C1 segment of cervical spinal cord (tissue), 14 donors: Measurements from ENCODE around the gene SUFU.
"Not testable (repeated sequence)": the region's sequence is repeated elsewhere in the genome, so short reads cannot be mapped to it uniquely, and the experiment has no call there.

Source experiments
- DNase-seq, 14 donors: peaks; one replicate each; lab custom pipeline; 2025; lab: John Stamatoyannopoulos, UW

The SUFU gene

DNA sequence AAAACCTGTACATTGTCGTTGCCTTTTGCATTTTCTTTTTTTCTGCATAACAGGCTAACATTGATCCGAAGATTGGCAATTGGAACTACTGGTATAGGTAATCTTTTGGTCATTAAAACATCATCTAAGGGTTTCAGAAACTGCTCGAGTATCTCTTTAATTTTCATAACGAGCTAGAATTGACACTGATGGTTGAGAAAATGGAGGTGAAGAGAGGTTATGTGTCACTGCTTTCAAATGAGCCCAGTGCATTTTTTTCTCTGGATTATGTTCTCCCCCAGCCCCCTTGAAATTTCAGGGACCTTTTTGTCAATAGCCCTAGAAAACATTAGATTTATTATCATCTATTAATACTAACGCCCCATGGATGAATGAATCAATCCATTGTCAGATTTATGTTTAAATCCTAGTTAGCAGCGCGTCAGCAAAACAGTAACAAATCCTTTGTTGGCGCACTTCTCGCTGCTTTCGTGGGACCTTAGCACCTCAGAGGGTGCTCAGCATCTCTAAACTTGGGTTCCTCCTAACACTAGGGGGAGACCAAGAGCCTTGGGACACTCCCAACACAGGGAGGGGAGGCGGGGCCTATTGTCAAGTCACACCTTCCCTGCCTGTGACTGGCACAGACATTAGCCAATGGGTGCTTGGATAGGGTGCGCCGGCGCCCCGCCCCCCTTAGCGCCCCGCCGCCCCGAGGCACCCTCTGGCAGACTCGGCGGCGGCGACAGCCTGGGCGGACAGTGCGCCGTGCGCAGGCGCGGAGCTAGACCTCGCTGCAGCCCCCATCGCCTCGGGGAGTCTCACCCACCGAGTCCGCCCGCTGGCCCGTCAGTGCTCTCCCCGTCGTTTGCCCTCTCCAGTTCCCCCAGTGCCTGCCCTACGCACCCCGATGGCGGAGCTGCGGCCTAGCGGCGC, at the start of gene SUFU:
Gene SUFU (plus strand): TSS at position 709 of the 915 bp plus-strand sequence. CDS start 181 bp downstream, at position 890.
- DNase-seq: peak; percentile 36 to 98 (median 94)

DNA sequence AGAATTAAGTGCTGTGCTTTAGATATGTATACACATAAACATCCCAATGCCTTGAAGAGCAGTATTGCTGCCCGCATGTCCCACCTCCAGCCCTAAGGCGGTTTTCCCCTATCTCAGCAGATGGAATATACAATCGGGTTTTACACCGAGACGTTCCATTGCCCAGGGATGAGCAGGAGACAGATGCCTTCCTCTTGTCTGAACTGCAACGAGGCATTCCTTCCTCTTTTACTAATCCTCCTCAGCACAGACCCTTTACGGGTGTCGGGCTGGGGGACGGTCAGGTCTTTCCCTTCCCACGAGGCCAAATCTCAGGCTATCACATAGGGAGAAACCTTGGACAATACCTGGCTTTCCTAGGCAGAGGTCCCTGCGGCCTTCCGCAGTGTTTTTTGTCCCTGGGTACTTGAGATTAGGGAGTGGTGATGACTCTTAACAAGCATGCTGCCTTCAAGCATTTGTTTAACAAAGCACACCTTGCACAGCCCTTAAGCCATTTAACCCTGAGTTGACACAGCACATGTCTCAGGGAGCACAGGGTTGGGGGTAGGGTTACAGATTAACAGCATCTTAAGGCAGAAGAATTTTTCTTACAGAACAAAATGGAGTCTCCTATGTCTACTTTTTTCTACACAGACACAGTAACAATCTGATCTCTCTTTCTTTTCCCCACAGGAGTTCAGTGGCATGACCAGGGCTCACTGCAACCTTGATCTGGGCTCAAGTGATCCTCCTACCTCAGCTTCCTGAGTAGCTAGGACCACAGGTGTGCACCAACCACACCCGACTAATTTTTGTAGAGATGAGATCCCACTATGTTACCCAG, 48.9 kb upstream of the SUFU start:
- not testable (repeated sequence) for DNase-seq

DNA sequence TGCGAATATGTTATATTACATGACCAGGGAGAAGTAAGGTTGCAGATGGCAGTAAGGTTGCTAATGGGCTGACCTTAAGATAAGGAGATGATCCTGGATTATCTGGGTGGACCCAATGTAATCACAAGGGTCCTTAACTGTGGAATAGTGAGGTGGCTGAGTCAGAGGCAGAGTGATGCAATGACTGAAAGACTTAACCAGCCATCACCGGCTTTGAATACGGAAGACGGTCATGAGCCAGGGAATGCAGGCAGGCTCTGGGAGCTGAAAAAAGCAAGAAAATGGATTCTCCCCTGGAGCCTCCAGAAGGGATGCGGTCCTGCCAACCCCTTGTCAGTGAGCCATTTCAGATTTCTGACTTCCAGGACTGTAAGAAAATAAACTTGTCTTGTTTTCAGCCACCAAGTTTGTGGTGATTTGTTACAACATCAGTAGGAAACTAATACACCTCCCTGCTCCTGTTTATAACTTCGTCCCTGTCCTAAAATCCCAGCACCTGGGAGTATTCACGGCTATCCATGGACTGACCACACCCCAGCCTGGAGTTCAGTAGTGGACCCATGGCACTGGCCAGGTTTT, 47.8 kb upstream of the SUFU start:
- no peak for DNase-seq

DNA sequence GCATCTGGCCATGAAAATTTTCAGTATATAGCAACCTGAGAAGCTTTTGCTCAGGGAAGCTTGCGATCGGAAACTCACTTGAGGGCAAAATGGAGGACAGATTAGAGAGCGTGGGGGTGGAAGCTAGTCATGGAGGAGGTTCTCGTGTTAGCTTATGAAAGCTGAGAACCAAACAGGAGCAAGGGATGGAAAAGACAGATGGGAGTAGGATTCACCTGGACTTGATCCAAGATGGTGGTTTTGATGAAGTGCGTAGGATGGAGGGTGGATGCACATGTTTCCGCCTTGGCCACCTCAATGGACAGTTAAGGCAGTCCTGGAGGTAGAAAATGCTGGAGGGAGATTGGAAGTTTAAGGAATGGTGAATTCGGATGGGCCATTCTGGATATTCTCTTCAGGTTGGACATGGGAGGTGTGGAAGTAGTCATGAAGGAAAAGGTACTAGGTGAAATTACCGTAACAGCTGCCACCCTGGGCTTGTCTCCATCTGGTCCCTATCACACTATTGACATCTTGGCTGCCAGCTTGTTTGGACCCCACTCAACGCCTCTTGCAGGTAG, 46.1 kb upstream of the SUFU start:
- peak in 1 of 14 donors; percentile 22 for DNase-seq

DNA sequence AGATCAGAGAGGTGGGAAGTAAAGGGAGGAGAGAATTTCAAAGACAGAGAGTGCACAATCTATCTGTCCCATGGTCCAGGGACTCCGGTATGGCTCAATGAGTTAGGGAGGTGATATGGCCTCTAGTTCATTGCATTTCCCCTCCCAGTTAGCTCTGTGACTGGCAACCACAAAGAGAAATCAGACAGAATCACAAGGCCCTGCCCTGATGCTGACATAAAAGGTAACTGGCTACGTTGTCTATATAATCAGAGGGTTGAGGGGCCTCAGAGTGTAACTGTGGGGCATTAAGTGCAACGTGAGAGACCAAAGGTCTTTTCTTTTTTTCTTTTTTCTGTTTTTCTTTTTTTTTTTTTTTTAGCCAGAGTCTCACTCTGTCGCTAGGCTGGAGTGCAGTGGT, 45.1 kb upstream of the SUFU start:
- DNase-seq: no peak

DNA sequence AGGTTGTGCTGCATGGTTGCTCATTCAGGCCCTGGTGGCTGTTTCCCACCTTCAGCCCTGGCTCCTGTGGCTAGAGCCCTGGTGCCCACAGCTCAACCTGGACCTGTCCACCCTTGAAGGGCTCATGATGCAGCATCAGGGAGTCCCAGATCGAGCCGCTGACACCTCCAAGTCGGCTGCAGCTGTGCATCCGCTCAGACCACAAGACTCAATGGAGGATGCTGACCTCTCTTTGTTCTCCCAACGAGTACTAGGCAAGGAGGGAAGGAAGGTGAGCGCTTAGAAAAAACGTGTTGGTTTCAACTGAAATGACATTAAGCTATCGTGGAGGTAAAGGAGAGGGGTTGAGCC, 43.0 kb upstream of the SUFU start:
- DNase-seq: no peak

DNA sequence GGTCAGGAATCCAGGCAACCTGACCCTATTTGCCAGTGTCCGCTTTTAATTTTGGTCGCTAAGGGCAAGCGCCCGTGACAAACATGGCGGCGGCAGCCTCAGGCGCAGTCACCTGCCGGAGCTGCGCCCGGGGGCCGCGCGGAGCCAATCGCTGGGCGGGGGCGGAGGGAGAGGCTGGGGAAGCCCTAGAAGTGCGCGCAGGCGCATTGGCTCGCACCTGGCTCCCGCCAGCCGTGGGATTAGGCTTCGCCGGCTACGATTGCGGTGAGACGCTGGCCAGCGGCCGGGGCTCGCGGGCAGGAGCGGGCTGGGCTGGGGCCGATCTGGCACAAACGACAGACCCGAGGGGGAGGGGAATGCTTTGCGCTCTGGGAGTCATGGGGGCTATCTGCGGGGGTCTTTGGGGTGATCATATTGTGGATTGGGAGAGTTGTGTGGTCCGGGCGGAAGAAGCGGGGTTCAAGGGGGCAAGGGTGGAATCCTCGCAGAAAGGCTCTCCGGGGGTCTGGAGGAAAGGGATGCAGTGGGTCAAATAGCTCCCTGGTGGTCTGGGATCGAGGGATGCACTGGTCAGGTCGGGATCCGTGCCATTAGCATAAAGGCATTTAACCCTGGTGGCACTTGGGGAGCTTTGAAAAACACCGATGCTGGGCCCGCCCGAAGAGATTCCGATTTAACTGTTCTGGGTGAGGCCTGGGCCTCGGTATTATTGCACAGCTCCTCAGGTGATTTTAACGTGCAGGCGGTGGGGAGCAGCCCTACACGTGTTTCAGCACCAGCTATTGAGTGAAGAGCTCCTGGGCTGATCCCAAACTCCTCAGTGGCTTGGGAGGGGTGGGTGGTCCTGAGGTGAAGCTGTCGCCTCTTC, 42.4 kb upstream of the SUFU start:
- peak in 13 of 14 donors; percentile 43 to 91 (median 76) for DNase-seq

DNA sequence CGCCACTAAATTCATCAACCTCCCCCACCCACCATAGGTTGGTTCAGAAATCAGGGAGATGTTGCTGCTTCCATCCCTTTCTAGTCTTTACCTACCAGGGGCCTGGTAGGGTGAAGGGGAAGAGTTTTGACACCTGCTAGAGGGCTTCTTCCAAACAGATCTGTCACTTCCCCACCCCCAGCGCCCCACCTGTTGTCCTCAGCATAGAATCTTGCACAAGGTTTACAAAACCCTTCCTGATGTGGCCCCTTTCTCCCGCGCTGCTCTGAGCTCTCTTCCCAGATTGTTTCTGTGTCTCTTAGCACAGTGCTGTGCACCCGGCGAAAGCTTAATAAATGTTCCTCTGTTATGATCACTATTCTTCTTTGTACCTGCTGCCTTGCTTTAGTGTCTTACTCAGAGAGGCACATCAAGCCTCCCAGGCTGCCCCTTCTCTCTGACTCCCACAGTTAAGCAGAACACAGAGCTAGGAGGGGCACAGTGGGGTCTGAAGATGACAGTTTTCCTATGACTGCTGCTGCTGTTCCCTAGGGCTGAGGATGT, 41.2 kb upstream of the SUFU start:
- peak in 1 of 14 donors; percentile 23 for DNase-seq

DNA sequence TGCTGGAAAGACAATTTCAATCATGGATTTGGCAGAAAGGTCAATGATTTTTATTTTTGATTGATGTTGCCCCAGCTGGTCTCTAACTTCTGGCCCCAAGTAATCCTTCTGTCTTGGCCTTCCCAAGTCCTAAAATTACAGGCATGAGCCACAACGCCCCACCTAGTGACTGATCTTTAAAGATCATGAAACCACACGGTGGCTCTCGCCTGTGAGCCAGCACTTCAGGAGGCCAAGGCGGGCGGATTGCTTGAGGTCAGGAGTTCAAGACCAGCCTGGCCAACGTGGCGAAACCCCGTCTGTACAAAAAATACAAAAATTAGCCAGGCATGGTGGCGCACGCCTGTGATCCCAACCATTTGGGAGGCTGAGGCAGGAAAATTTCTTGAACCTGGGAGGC, 39.8 kb upstream of the SUFU start:
- no peak for DNase-seq

DNA sequence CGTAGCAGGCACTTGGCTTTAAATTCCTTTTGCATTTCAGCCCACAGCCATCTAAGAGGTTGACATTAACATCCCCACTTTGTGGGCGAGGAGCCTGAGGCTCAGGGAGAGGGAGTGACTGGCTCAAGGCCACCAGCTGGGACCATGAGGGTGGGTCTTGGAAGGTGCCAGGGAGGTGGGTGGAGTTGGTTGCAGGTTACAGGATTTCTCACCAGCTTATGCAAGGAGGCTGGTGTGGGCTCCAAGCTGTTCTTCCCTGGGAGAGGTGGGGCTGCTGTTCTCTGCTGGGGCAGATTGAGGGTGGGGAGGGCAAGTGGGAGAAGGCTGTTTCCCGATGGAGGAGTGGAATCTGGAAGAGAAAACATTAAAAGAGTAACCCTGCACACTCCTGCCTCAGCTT, 38.3 kb upstream of the SUFU start:
- DNase-seq: no peak

DNA sequence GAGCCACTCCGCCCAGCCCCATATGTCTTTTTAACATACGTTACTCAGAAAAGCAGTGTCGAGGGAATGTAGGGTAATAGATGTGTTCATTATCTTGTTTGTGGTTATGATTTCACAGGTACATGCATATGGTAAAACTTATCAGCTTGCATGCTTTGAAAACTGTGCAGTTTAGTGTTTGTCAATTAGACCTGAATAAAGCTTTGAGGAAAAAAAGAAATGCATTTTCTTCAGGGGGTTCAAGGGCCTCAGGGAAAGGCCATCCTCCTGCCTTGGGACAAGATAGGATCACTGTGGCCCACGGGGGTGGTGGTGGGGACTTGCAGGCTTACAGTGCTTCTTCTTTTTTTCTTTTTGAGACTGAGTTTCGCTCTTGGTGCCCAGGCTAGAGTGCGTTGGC, 36.5 kb upstream of the SUFU start:
- DNase-seq: no peak

DNA sequence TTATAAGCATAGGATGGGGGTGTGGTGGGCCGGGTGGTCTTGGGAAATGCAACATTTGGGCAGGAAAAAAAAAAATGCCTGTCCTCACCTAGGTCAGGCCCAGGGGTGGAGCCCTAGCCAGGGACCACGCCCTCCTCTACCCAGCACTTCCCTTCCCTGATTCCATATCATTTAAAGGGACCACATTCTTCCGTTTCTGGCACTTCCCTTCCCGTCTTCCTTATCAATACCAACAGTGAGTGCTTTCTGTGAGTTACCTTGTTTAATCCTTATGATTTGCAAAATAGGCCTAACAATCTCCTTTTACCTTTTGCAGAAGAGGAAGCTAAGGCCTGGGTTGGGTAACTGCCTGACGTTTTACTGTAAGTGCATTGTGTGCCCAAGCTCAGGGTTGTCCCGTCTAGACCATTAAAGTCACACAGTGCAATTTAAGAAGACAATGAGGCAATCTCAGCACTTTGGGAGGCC, 35.8 kb upstream of the SUFU start:
- DNase-seq: no peak

DNA sequence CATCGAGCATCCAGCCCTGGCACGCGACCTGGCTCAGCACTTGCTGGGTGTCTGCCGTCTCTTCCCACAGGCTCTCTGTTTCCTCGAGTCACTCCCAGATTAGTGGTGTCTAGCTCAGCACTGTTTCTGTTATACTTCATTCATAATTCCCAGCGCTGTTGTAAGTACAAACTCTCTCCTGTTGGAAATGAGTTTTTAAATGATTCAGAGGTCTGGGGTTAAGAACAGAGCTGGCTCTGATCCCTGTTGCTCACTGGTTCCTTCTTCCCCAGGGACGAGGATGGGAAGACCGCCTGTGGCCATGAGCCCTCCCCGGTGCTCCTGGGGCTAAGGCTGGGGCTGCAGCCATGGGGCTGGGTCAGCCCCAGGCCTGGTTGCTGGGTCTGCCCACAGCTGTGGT, 35.1 kb upstream of the SUFU start:
- no peak for DNase-seq

DNA sequence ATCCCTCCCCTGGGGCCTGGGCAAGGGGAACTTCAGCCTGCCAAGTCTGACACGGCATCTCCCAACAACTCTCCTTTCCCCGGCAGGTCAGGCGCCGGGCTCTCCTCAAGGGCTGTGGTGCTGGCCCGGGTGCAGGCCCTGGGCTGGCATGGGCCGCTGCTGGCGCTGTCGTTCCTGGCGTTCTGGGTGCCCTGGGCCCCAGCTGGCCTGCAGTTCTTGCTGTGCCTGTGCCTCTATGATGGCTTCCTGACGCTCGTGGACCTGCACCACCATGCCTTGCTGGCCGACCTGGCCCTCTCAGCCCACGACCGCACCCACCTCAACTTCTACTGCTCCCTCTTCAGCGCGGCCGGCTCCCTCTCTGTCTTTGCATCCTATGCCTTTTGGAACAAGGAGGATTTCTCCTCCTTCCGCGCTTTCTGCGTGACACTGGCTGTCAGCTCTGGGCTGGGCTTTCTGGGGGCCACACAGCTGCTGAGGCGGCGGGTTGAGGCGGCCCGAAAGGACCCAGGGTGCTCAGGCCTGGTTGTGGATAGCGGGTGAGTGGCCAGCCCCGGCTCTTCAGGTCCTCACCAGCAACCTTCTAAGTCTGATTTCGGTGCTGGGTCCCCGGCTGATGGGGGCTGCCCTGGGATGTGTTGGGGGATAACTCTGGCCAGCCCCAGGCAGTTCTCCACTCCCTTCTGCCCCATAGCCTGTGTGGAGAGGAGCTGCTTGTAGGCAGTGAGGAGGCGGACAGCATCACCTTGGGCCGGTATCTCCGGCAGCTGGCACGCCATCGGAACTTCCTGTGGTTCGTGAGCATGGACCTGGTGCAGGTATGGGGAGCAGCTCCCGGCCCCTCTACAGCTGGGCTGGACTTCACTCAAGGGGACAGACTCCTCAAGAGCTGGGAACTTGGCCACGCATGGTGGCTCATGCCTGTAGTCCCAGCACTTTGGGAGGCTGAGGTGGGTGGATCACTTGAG, 32.9 kb upstream of the SUFU start:
- DNase-seq: no peak

DNA sequence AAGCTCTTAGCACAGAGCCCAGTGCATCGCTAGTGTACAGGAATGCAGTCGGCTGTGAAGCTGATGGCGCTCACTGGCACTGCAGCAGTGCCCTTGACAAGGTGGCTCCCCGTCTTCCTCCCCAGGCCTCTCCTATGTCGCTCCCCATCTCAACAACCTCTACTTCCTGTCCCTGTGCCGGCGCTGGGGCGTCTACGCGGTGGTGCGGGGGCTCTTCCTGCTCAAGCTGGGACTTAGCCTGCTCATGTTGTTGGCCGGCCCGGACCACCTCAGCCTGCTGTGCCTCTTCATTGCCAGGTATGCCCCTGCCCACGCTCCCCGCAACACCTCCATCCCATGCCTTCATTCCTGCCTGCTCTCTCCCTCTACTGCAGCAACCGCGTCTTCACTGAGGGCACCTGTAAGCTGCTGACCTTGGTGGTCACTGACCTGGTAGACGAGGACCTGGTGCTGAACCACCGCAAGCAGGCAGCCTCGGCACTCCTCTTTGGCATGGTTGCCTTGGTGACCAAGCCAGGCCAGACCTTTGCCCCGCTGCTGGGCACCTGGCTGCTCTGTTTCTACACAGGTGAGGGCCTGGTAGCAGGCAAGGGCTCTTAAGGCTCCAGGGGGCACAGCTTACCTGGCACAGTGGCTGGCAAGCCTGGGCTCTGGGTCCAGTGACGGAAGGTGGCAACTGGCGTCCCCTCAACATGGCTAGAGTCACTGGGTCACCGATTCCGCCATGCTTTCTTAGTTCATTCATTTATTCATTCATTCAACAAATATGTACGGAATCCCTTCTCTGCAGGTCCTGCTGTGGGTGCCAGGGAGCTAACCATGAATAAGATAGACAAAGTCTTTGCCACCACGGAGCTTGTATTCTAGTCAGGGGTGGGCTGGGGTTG, 30.1 kb upstream of the SUFU start:
- no peak for DNase-seq

DNA sequence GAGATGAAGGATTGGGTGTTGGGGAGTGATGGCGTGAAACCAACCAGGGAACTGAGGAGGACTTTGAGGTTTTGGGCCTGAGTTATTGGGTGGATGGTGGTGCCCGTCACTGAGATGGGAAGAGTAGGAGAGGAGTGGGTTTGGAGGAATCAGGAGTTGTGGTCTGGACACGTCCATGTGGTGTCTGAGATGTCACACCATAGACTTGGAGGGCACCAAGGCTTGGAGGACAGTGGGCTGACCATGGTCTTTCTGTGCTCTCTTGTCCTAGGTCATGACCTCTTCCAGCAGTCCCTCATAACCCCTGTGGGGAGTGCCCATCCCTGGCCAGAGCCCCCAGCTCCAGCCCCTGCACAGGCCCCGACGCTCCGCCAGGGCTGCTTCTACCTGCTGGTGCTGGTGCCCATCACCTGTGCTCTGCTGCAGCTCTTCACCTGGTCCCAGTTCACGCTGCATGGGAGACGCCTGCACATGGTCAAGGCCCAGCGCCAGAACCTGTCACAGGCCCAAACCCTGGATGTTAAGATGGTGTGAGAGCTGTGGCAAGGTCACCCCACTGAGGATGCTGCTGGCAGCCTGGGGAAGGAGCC, 28.2 kb upstream of the SUFU start:
- no peak for DNase-seq

DNA sequence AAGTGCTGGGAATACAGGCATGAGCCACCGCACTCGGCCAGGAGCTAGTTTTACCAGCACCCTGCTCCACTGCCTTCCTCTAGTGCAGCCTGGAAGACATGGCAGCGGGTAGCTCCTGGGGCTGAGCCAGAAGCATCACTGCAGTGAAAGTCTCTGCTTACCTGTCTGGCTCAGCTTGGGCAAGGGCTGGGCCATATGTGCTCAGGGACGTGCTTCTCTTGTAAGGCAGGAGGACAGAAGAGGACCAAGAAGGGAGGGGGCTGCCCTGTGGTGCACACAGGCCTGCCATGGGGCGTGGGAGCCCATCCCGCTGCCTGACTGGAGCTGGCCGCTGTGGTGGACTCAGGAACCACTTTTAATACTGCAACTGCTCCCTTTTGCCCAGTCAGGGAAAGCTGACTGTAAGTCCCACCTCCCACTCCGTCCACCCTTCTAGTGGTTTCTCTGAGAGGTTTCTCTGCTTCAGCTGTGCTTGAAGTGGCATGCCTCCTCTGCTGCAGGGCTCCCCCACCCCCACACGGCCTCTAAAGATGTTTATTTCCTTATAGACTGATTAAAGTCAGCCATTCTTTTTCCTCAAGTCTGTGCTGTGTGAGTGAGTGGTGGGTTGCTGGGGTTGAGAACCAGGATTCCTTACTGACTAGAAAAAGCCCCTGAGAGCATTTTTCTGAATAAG, 27.2 kb upstream of the SUFU start:
- DNase-seq: peak in 1 of 14 donors; percentile 5
